Activated effector memory CD4-positive, alpha-beta T cell treated with Interleukin-2 at 50 U/mL for 16 hours (primary cell): ENCODE data around the gene ETV7.
"Not testable (repeated sequence)": the region's sequence is repeated elsewhere in the genome, so short reads cannot be mapped to it uniquely, and the experiment has no call there.

ENCODE experiments used
- DNase-seq: peaks from one replicate; pipeline ENCODE4 v3.0.0-alpha.2; 2020

The ETV7 gene

GRCh38 chr6:36382976-36383375 is 4.5 kb downstream of the ETV7 start:
- DNase-seq: no peak

- DNase-seq: no peak
These were observed 5.7 kb downstream of the ETV7 start for GRCh38 chr6:36381502-36382389.

DNA sequence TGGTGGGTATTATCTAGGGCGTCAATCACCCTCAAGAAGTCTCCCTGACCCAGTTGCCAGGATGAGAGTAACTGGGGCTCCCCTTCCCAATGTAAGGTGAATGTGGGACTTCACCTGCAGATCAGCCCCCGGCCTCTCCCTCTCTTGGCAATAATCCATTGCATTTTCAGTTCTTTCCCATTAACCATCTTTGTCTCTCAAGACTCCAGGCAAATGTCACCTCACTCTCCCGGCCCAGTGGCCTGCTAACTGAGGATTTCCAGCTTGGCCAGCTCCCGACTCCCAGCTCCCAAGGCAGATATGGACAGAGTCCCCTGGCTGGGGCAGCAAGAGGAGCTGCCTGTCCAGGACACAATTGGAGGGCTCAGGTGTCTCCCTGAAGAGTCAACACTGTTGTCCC is 7.3 kb downstream of the ETV7 start:
- DNase-seq: no peak

- DNase-seq: no peak
These were observed 8.5 kb downstream of the ETV7 start for GRCh38 chr6:36378936-36379335.

DNA sequence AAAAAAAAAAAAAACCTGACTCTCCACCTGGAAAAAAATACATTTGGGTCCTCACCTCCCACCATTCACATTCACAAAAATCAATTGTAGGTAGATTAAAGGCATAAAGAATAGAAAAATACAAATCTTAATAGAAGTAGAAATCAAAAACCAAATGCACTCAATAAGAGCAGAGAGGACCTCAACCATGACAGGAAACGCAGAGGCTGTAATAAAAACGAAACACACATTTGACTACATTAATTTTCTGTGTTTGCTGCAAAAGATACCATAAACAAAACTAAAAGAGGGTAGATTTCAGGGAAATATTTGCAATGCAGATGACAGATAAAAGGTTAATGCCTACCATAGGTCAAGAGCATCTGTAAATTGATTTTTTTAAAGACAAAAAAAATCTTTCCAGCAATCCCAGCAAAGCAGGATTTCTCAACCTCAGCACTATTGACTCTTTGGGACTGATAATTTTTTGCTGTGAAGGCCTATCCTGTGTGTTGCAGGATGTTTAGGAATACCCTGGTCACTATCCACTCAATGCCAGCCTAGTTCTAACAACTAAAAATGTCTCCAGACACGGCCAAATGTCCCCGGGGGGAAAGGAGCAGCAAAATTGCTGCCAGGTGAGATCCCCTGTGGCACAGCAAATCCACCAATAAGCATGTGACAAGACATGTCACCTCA is 9.1 kb downstream of the ETV7 start:
- no peak for DNase-seq

- DNase-seq: no peak
These were observed 9.9 kb downstream of the ETV7 start for GRCh38 chr6:36377594-36377993.

DNA sequence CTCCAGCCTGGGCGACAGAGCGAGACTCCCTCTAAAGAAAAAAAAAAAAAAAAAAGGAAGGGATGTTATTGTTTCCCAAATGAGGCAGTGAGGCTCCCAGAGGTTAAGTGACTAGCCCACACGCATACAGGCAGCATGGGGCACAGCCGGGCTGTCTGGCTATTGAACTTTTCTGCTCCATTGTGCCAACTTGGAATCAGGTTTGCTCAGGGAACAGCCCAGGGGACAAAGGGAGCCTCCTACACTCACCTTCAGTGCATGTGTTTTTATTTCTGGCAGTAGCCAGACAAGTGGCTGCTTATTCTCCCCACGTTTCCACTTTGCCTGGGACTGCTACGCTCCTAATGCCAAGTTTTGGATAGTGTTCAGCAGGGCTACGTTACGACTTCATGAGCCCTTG is 10.7 kb downstream of the ETV7 start:
- no peak for DNase-seq

DNA sequence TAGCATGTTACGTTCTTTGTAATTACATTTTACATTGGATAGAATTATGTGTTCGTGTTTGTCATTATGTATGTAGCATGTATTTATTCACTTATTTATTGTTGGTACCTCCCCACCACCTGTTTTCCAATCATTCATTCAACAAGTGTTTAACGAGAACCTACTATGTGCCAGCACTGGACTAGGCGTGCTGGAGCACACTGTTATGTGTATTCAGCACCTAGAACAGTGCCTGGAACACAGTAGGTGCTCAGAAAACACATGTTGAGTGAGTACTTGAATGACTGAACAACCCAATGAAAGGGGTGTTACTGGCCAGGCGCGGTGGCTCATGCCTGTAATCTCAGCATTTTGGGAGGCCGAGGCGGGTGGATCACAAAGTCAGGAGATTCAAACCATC is 11.3 kb downstream of the ETV7 start:
- no peak for DNase-seq

- no peak for DNase-seq
These were observed 11.8 kb downstream of the ETV7 start for GRCh38 chr6:36375644-36376155.

GRCh38 chr6:36374972-36375371 is 12.5 kb downstream of the ETV7 start:
- DNase-seq: no peak

DNA sequence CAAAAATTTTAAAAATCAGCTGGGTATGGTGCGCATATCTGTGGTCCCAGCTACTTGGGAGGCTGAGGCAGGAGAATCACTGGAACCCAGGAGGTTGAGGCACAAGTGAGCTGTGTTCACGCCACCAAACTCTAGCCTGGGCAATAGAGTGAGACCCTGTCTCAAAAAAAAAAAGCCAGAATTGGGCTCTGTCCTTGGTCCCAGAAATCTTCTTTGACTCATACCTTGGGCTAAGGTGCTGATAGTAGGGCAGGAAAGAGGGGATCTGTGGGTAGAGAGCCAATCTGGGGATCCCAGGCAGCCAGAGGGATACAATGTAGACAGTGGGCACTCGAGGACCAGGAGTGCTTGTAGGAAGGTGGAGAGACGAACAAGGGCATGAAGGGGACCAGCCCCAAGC is 13.3 kb downstream of the ETV7 start:
- no peak for DNase-seq

- no peak for DNase-seq
These were observed 14.0 kb downstream of the ETV7 start for GRCh38 chr6:36373368-36374019.

DNA sequence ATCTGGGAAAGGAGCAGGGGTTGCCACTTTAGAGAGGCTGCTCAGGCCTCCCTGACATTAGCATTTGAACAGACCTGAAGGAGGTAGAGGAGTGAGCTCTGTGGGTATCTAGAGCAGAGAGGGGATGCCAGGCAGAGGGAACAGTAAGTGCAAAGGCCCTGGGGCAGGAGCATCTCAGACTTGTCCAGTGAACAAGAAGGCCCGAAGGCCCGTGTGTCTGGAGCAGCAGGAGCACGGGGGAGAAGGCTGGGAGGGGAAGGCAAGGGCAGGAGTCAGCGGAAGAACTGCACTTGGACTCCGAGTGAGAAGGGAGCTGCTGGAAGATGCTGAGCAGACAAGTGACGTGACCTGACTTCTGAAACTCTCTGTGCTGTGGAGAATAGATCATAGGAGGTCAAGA is 15.4 kb downstream of the ETV7 start:
- no peak for DNase-seq

DNA sequence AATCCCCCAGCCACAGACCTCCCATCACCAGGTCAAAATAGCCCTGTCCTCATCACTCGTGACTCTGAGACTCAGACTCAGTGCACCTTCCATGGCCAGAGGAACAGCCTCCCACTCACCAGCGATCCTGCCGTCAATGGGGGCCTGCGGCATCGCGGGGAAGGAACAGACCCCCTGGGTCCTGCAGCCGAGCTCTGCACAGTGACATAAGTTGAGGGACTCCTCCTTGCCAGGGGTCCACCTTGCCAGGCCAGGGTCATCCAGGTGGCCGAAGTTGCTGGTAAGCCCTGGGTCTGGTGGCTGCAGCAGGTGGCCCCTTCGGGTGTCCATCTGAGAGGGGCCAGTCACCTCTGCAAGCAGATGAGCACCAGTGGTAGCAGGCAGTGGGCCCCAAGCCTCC is 16.3 kb downstream of the ETV7 start:
- no peak for DNase-seq

DNA sequence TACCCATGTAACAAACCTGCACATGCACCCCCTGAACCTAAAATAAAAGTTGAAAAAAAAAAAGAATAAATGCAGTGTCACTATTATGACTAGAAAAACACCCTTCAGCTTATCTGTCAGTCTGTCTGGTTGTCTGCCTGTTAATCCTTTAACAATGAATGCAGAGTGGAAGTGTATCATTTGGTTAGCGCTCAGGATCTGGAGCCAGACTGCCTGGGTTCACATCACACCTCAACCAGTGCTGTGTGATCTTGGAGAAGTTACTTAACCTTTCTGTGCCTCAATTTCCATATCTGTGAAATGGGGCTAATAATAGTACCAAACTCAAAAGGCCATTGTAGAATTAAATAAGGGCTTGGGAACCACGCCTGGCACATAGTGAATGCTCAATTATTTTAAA is 16.8 kb downstream of the ETV7 start:
- no peak for DNase-seq

GRCh38 chr6:36368921-36369865 is 18.3 kb downstream of the ETV7 start:
- no peak for DNase-seq

DNA sequence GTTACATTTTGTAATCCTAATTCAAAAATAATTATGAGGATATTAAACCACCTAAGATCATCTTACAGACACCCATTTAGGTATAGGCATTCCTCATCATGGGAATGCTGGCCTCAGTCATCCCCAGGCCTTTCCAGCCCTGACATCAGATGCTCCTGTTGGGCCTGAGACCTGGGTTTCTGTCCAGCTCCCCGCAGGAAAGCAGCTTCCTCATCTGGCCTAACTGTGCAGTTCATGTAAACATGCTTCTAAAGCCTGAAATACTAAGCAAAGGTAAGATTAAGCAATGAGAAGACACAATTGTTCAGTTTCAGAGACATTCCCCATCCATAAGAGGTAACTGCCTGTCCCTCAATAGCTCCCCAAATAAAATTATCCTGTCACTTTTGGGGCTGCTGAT is 19.0 kb downstream of the ETV7 start:
- no peak for DNase-seq

DNA sequence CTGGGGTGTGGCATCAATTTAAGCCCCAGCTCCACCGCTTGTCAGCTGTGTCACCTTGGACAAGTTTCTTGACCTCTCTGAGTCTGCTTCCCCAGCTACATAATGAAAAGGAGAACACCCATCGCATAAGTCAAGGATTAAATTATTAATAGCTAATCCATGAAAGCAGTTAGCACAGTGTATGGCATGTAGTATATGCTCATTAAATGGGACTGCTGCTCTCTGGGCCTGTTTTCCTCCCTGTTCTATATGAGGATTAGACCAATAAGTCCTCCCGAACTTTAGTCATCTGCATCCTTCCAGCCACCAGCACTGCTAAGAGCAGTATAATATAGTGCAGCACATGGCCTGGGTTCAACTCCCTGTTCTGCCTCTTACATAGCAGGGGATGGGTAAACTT is 19.7 kb downstream of the ETV7 start:
- DNase-seq: no peak

- no peak for DNase-seq
These were observed 22.6 kb downstream of the ETV7 start for GRCh38 chr6:36364669-36365479.

GRCh38 chr6:36364061-36364635 is 23.3 kb downstream of the ETV7 start:
- DNase-seq: not testable (repeated sequence)

- DNase-seq: not testable (repeated sequence)
These were observed 24.1 kb downstream of the ETV7 start for GRCh38 chr6:36363371-36363752.
